HCT116 (cell line): Measurements from ENCODE around the gene ENGASE. TPM values are rescaled to one million over a fixed set of nuclear protein-coding genes. Genes with fewer than 3 reads are reported as not detected.

Source experiments
- ATAC-seq: fragments of 200-7000 bp; cut with Tn5 transposase; 2 replicates; pipeline ENCODE4 v1.9.1; 2020; ENCODE audit warnings: mild to moderate bottlenecking, moderate library complexity
- BruUV-seq: library from RNA; stranded (reverse); fragments of 400-500 nt; replicated peaks from 2 replicates; lab custom pipeline; 2021; lab: Mats Ljungman, UMichigan
- CTCF ChIA-PET: fragments of 300-600 bp; sonication (Branson Sonifier 250); formaldehyde crosslinking; loops from one replicate; lab custom pipeline; 2021; ENCODE audit warnings: antibody characterized with exemption; lab: Charles Lee
- POLR2A ChIA-PET: fragments of 300-600, 350-600 bp; sonication (Branson Sonifier 250); formaldehyde crosslinking; loops from one replicate; lab custom pipeline; 2021; ENCODE audit warnings: antibody characterized with exemption; lab: Charles Lee
- RAD21 ChIA-PET, 2 experiments: fragments of 300-600 bp; sonication (Branson Sonifier 250); formaldehyde crosslinking; loops; one replicate each; lab custom pipeline; 2023; ENCODE audit warnings: low total read pairs in 2 of 2; ENCODE audit not compliant: uncharacterized antibody in 2 of 2, unreplicated experiment in 2 of 2, low non-redundant PET in 1 of 2; lab: Charles Lee
- DNase-seq: peaks from one replicate; pipeline ENCODE4 v3.0.0-alpha.2; 2010; ENCODE audit warnings: low read depth, low spot score
- H2AFZ ChIP-seq: fragments of 200-600 bp; shearing (Covaris generic), sonication (generic); 2 replicates; pipeline ENCODE4 v1.6.1; 2017; ENCODE audit warnings: low read depth, mixed run types, mixed read lengths, antibody characterized with exemption, low read length; ENCODE audit not compliant: poor library complexity, severe bottlenecking
- H3K27ac ChIP-seq: 2 replicates; pipeline ENCODE4 v1.5.1; 2012; ENCODE audit warnings: low read depth, low read length
- H3K27me3 ChIP-seq: fragments of 200-600 bp; sonication (generic); 2 replicates; pipeline ENCODE4 v1.6.1; 2016; ENCODE audit warnings: mixed run types, low read length, mixed read lengths; ENCODE audit not compliant: insufficient read depth
- H3K36me3 ChIP-seq, 2 experiments: fragments of 200-500 bp in 1 of 2; fragments of 200-600 bp in 1 of 2; sonication (Bioruptor generic) in 1 of 2; sonication (generic) in 1 of 2; 2 replicates each; pipeline versions ENCODE4 v1.5.1 to v1.6.1; 2014 to 2016; ENCODE audit warnings: low read length in 2 of 2, inconsistent platforms in 1 of 2, mixed read lengths in 1 of 2, mixed run types in 1 of 2; ENCODE audit not compliant: insufficient read depth in 2 of 2, control insufficient read depth in 1 of 2
- H3K4me1 ChIP-seq, 2 experiments: fragments of 200-600 bp in 1 of 2; sonication (generic) in 1 of 2; 2 replicates each; pipeline versions ENCODE4 v1.5.1 to v1.6.1; 2012 to 2017; ENCODE audit warnings: low read length in 2 of 2, inconsistent platforms in 1 of 2, mild to moderate bottlenecking in 1 of 2, mixed read lengths in 1 of 2, mixed run types in 1 of 2, moderate library complexity in 1 of 2; ENCODE audit not compliant: insufficient read depth in 2 of 2, control insufficient read depth in 1 of 2
- H3K4me2 ChIP-seq: fragments of 200-600 bp; sonication (generic); 2 replicates; pipeline ENCODE4 v1.6.1; 2017; ENCODE audit warnings: mixed run types, low read length, mixed read lengths
- H3K4me3 ChIP-seq, 2 experiments: fragments of 200-600 bp in 1 of 2; sonication (generic) in 1 of 2; replicated peaks in 1 of 2; 2 replicates each; pipeline ENCODE4 v1.5.1; 2011 to 2016; ENCODE audit warnings: low read length in 2 of 2, control low read depth in 1 of 2, low read depth in 1 of 2, mild to moderate bottlenecking in 1 of 2, mixed read lengths in 1 of 2, mixed run types in 1 of 2
- H3K79me2 ChIP-seq: fragments of 200-600 bp; sonication (generic); 2 replicates; pipeline ENCODE4 v1.6.1; 2017; ENCODE audit warnings: mild to moderate bottlenecking, mixed run types, low read length, moderate library complexity, mixed read lengths; ENCODE audit not compliant: insufficient read depth
- H3K9ac ChIP-seq: fragments of 200-600 bp; sonication (generic); 2 replicates; pipeline ENCODE4 v1.6.1; 2016; ENCODE audit warnings: low read length, mixed read lengths
- H3K9me2 ChIP-seq: fragments of 200-600 bp; sonication (generic), shearing (Covaris generic); 2 replicates; pipeline ENCODE4 v1.6.1; 2017; ENCODE audit warnings: mixed run types, mild to moderate bottlenecking, moderate library complexity; ENCODE audit not compliant: insufficient read depth
- H3K9me3 ChIP-seq, 2 experiments: fragments of 200-500 bp in 1 of 2; fragments of 200-600 bp in 1 of 2; sonication (Bioruptor generic) in 1 of 2; sonication (generic) in 1 of 2; 2 replicates each; pipeline ENCODE4 v1.6.1; 2014 to 2017; ENCODE audit warnings: low read length in 2 of 2, mixed read lengths in 2 of 2, inconsistent platforms in 1 of 2, low read depth in 1 of 2, mild to moderate bottlenecking in 1 of 2, mixed run types in 1 of 2, moderate library complexity in 1 of 2; ENCODE audit not compliant: control insufficient read depth in 1 of 2, insufficient read depth in 1 of 2
- H4K20me1 ChIP-seq: fragments of 200-600 bp; sonication (generic), shearing (Covaris generic); 2 replicates; pipeline ENCODE4 v1.6.1; 2017; ENCODE audit warnings: mixed run types, mild to moderate bottlenecking, moderate library complexity; ENCODE audit not compliant: insufficient read depth
- EGR1 ChIP-seq: IDR thresholded peaks from 2 replicates; pipeline ENCODE4 v1.6.1; 2012; ENCODE audit warnings: low read depth
- ELF1 ChIP-seq: IDR thresholded peaks from 2 replicates; pipeline ENCODE4 v1.6.1; 2012; ENCODE audit warnings: low read depth, borderline replicate concordance
- EZH2 ChIP-seq: fragments of 200-600 bp; sonication (generic); IDR thresholded peaks from 2 replicates; pipeline ENCODE4 v1.6.1; 2017; ENCODE audit warnings: antibody characterized with exemption, mixed run types
- EZH2phosphoT487 ChIP-seq: fragments of 200-600 bp; IDR thresholded peaks from 2 replicates; pipeline ENCODE4 v1.6.1; 2018; ENCODE audit warnings: antibody characterized with exemption, borderline replicate concordance
- FOSL1 ChIP-seq: IDR thresholded peaks from 2 replicates; pipeline ENCODE4 v1.6.1; 2012; ENCODE audit warnings: low read depth
- JUND ChIP-seq: IDR thresholded peaks from 2 replicates; pipeline ENCODE4 v1.6.1; 2012
- POLR2A ChIP-seq: IDR thresholded peaks from 2 replicates; pipeline ENCODE4 v1.7.0; 2011; ENCODE audit warnings: borderline replicate concordance; ENCODE audit not compliant: insufficient read depth, insufficient read length; ENCODE audit errors: extremely low read depth
- RAD21 ChIP-seq: IDR thresholded peaks from 2 replicates; pipeline ENCODE4 v1.6.1; 2012; ENCODE audit warnings: low read depth, mild to moderate bottlenecking
- SIN3A ChIP-seq: IDR thresholded peaks from 2 replicates; pipeline ENCODE4 v1.6.1; 2012; ENCODE audit warnings: low read depth
- SRF ChIP-seq: IDR thresholded peaks from 2 replicates; pipeline ENCODE4 v1.6.1; 2012; ENCODE audit warnings: low read depth
- TCF7L2 ChIP-seq: IDR thresholded peaks from 2 replicates; pipeline ENCODE4 v1.7.0; 2011; ENCODE audit warnings: borderline replicate concordance, inconsistent platforms; ENCODE audit not compliant: insufficient read depth, insufficient read length; ENCODE audit errors: extremely low read depth
- YY1 ChIP-seq: IDR thresholded peaks from 2 replicates; pipeline ENCODE4 v1.6.1; 2011; ENCODE audit warnings: low read length, low read depth, moderate library complexity, mild to moderate bottlenecking; ENCODE audit not compliant: insufficient replicate concordance; ENCODE audit errors: extremely low read depth
- ZFX ChIP-seq: fragments of 450-650 bp; IDR thresholded peaks from 2 replicates; pipeline ENCODE4 v1.6.1; 2017
- ZNF274 ChIP-seq: fragments of 200-500 bp; sonication (Bioruptor generic); IDR thresholded peaks from 2 replicates; pipeline ENCODE4 v1.6.1; 2014; ENCODE audit warnings: mild to moderate bottlenecking, low read depth, low read length, inconsistent platforms
- intact Hi-C: fragments of 100-400 bp; cut with micrococcal nuclease; formaldehyde crosslinking; loops from 2 replicates; pipeline ENCODE4 v1.10.0; 2022
- total RNA-seq: library from RNA; stranded (reverse); gene quantifications from one replicate; pipeline ENCODE4 v1.2.1, GENCODE V29; 2021; ENCODE audit not compliant: unreplicated experiment
- TF ChIP-seq, protein P1 (sequence below): IDR thresholded peaks from 2 replicates; pipeline ENCODE4 v1.6.1; 2011; ENCODE audit warnings: mild to moderate bottlenecking, low read length, moderate library complexity; ENCODE audit not compliant: insufficient replicate concordance; ENCODE audit errors: extremely low read depth
- TF ChIP-seq, protein P2 (sequence below): IDR thresholded peaks from 2 replicates; pipeline ENCODE4 v1.6.1; 2012
- TF ChIP-seq, protein P3 (sequence below), 3 experiments: fragments of 200-600 bp in 1 of 3; sonication (generic) in 1 of 3; IDR thresholded peaks in 2 of 3; conservative IDR thresholded peaks in 1 of 3; 2 replicates each; pipeline ENCODE4 v1.5.1; 2012 to 2017; ENCODE audit warnings: low read depth in 2 of 3, low read length in 2 of 3, antibody characterized with exemption in 1 of 3, borderline replicate concordance in 1 of 3, control low read depth in 1 of 3, mild to moderate bottlenecking in 1 of 3, mixed read lengths in 1 of 3, mixed run types in 1 of 3, moderate library complexity in 1 of 3; ENCODE audit not compliant: insufficient read depth in 1 of 3
- TF ChIP-seq, protein P4 (sequence below): IDR thresholded peaks from 2 replicates; pipeline ENCODE4 v1.6.1; 2012
- TF ChIP-seq, protein P5 (sequence below): IDR thresholded peaks from 2 replicates; pipeline ENCODE4 v1.6.1; 2012; ENCODE audit warnings: low read depth

ENGASE gene
- total RNA-seq, 1 experiment from 2014 or later, result 54.2 TPM

DNA sequence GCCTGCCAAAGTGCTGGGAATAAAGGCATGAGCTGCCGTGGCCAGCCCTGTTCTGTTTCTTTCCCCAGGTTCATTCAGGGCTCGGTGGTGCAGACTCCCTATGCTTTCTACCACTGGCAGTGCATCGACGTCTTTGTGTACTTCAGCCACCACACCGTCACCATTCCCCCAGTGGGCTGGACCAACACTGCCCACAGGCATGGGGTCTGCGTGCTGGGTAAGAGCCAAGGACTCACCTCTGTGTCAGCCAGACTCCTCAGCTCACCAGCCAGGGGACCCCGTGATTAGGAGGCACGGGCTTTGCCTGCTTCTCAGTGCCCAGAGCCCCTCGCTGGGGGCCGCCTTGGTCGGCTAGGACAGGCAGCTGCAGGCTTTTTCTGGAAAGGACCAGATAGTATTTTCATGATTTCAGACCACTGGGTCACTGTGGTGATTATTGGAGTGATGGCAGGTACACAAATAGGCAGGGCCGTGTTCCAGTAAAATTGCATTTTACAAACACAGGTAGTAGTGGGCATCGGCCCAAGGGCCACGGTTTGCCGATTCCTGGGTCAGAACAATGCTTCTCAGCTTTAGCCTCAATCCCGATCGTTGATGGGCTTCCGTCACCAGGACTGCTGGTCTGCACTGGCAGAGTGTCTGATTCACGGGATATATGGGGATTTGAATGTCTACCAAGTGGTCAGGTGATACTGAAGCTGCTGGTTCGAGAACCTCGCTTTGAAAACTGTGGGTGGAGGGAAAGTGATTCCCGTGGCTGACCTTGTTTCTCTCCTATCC is 5.0 kb downstream of the ENGASE start:
- H3K9me3 ChIP-seq, result no peaks in the 10 kb centered on the region
- H4K20me1 ChIP-seq, result no peaks in the 10 kb centered on the region
- ATAC-seq (no peak), DNase-seq (no peak)
- peaks cover 25 to 28% of the 10 kb centered on the region in 2 experiments; a peak in 3 of 4 replicates for H3K36me3 ChIP-seq
- intact Hi-C loops, result no loop called here
- CTCF ChIA-PET, result interaction anchor here (1.6 kb wide), 1 partner anchor 8 kb away, joined by 4 read pairs; no protein-coding TSS in a partner anchor
- no peak overlapping the region for H2AFZ ChIP-seq
- no peak overlapping the region for H3K4me3 ChIP-seq
- H3K9ac ChIP-seq, result no peak overlapping the region
- BruUV-seq, result no TSS peak
- H3K4me2 ChIP-seq, result no peak overlapping the region
- no peaks in the 10 kb centered on the region for H3K27me3 ChIP-seq
- POLR2A ChIA-PET, result no interaction called here
- no peak overlapping the region for H3K27ac ChIP-seq
- TF ChIP-seq ZNF274 (no peak), SIN3A (no peak), JUND (no peak), ZFX (no peak), EGR1 (no peak), EZH2 (no peak), RAD21 (no peak), EZH2phosphoT487 (no peak), ELF1 (no peak), TCF7L2 (no peak), YY1 (no peak), FOSL1 (no peak), SRF (no peak), POLR2A (no peak)
- TF ChIP-seq, protein P1, sequence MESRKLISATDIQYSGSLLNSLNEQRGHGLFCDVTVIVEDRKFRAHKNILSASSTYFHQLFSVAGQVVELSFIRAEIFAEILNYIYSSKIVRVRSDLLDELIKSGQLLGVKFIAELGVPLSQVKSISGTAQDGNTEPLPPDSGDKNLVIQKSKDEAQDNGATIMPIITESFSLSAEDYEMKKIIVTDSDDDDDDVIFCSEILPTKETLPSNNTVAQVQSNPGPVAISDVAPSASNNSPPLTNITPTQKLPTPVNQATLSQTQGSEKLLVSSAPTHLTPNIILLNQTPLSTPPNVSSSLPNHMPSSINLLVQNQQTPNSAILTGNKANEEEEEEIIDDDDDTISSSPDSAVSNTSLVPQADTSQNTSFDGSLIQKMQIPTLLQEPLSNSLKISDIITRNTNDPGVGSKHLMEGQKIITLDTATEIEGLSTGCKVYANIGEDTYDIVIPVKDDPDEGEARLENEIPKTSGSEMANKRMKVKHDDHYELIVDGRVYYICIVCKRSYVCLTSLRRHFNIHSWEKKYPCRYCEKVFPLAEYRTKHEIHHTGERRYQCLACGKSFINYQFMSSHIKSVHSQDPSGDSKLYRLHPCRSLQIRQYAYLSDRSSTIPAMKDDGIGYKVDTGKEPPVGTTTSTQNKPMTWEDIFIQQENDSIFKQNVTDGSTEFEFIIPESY, result no peak
- TF ChIP-seq, protein P2, sequence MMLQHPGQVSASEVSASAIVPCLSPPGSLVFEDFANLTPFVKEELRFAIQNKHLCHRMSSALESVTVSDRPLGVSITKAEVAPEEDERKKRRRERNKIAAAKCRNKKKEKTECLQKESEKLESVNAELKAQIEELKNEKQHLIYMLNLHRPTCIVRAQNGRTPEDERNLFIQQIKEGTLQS, result no peak
- TF ChIP-seq, protein P3, sequence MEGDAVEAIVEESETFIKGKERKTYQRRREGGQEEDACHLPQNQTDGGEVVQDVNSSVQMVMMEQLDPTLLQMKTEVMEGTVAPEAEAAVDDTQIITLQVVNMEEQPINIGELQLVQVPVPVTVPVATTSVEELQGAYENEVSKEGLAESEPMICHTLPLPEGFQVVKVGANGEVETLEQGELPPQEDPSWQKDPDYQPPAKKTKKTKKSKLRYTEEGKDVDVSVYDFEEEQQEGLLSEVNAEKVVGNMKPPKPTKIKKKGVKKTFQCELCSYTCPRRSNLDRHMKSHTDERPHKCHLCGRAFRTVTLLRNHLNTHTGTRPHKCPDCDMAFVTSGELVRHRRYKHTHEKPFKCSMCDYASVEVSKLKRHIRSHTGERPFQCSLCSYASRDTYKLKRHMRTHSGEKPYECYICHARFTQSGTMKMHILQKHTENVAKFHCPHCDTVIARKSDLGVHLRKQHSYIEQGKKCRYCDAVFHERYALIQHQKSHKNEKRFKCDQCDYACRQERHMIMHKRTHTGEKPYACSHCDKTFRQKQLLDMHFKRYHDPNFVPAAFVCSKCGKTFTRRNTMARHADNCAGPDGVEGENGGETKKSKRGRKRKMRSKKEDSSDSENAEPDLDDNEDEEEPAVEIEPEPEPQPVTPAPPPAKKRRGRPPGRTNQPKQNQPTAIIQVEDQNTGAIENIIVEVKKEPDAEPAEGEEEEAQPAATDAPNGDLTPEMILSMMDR (IDR thresholded peaks at IDR 0.05 in 2 of 3, conservative IDR thresholded peaks at IDR 0.05 in 1 of 3; ENCODE audit: borderline replicate concordance in 1 of 3, insufficient read depth in 1 of 3, low read depth in 2 of 3, low read length in 2 of 3), result no peak
- TF ChIP-seq, protein P4, sequence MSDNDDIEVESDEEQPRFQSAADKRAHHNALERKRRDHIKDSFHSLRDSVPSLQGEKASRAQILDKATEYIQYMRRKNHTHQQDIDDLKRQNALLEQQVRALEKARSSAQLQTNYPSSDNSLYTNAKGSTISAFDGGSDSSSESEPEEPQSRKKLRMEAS, result no peak
- TF ChIP-seq, protein P5, sequence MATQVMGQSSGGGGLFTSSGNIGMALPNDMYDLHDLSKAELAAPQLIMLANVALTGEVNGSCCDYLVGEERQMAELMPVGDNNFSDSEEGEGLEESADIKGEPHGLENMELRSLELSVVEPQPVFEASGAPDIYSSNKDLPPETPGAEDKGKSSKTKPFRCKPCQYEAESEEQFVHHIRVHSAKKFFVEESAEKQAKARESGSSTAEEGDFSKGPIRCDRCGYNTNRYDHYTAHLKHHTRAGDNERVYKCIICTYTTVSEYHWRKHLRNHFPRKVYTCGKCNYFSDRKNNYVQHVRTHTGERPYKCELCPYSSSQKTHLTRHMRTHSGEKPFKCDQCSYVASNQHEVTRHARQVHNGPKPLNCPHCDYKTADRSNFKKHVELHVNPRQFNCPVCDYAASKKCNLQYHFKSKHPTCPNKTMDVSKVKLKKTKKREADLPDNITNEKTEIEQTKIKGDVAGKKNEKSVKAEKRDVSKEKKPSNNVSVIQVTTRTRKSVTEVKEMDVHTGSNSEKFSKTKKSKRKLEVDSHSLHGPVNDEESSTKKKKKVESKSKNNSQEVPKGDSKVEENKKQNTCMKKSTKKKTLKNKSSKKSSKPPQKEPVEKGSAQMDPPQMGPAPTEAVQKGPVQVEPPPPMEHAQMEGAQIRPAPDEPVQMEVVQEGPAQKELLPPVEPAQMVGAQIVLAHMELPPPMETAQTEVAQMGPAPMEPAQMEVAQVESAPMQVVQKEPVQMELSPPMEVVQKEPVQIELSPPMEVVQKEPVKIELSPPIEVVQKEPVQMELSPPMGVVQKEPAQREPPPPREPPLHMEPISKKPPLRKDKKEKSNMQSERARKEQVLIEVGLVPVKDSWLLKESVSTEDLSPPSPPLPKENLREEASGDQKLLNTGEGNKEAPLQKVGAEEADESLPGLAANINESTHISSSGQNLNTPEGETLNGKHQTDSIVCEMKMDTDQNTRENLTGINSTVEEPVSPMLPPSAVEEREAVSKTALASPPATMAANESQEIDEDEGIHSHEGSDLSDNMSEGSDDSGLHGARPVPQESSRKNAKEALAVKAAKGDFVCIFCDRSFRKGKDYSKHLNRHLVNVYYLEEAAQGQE, result no peak
- peaks cover 4 to 10% of the 10 kb centered on the region in 2 experiments; a peak in 3 of 4 replicates for H3K4me1 ChIP-seq
- no peaks in the 10 kb centered on the region for H3K9me2 ChIP-seq
- peaks cover 9% of the 10 kb centered on the region; the same call in 1 of the 2 replicates for H3K79me2 ChIP-seq
- RAD21 ChIA-PET, result no interaction called here
